Kidney tubule cell (primary cell): ENCODE measurements around the gene TCEA3.
A peak's percentile ranks its signal among the peaks of the same experiment; 100 is the strongest.
"Not testable (repeated sequence)": the region's sequence is repeated elsewhere in the genome, so short reads cannot be mapped to it uniquely, and the experiment has no call there.

Experiments
- DNase-seq: peaks from one replicate; pipeline ENCODE4 v3.0.0-alpha.2; 2018; ENCODE audit warnings: low spot score

Gene TCEA3

GRCh38 chr1:23392125-23392855 lies 32.3 kb downstream of the TCEA3 start:
- no peak for DNase-seq

- no peak for DNase-seq
Observed at GRCh38 chr1:23389837-23390321, 34.7 kb downstream of the TCEA3 start.

GRCh38 chr1:23387494-23387893 lies 37.1 kb downstream of the TCEA3 start:
- DNase-seq = no peak

GRCh38 chr1:23385119-23385621 lies 39.4 kb downstream of the TCEA3 start:
- peak; percentile 45 for DNase-seq

- peak; percentile 77 for DNase-seq
Observed at GRCh38 chr1:23384312-23385058, 40.1 kb downstream of the TCEA3 start.

GRCh38 chr1:23383577-23384311 lies 40.8 kb downstream of the TCEA3 start:
- no peak for DNase-seq

- DNase-seq = no peak
Observed at GRCh38 chr1:23381233-23381885, 43.2 kb downstream of the TCEA3 start.

GRCh38 chr1:23380719-23381118 lies 43.8 kb downstream of the TCEA3 start:
- no peak for DNase-seq

- not testable (repeated sequence) for DNase-seq
Observed at GRCh38 chr1:23380236-23380635, 44.3 kb downstream of the TCEA3 start.

- DNase-seq = peak; percentile 67
Observed at GRCh38 chr1:23376890-23377811, 47.4 kb downstream of the TCEA3 start.

GRCh38 chr1:23374079-23374735 lies 50.3 kb downstream of the TCEA3 start:
- DNase-seq = not testable (repeated sequence)

GRCh38 chr1:23371987-23372880 lies 52.3 kb downstream of the TCEA3 start:
- peak; percentile 26 for DNase-seq

- peak; percentile 14 for DNase-seq
Observed at GRCh38 chr1:23370709-23371584, 53.6 kb downstream of the TCEA3 start.

- no peak for DNase-seq
Observed at GRCh38 chr1:23370330-23370708, 54.2 kb downstream of the TCEA3 start.

- DNase-seq = peak; percentile 70
Observed at GRCh38 chr1:23369335-23370013, 55.1 kb downstream of the TCEA3 start, which contains the start of gene ZNF436. TSS of gene ZNF436 (minus strand) at chr1:23369836. CDS start at chr1:23368005, 1,831 bp downstream.

GRCh38 chr1:23368562-23369334 lies 55.8 kb downstream of the TCEA3 start:
- DNase-seq = peak; percentile 91
